Heart left ventricle (tissue), 13 donors: ENCODE results near the gene REPIN1.

Experiments
- CTCF ChIP-seq, 12 donors: fragments of 200-600 bp; sonication (generic) in 4 of 12; IDR thresholded peaks; one replicate each; pipeline versions ENCODE4 v1.5.0 to v1.8.0; 2018 to 2022; ENCODE audit warnings: antibody characterized with exemption in 12 of 12, mild to moderate bottlenecking in 5 of 12
- POLR2A ChIP-seq, 2 donors: fragments of 450-650 bp; IDR thresholded peaks; one replicate each; pipeline ENCODE4 v1.6.1; 2017; ENCODE audit warnings: antibody characterized with exemption in 2 of 2, mild to moderate bottlenecking in 2 of 2, moderate library complexity in 2 of 2
- donor health status: ischemic (EF 13 %, LVEDD 7.1; RV severe dilation, severe dysfunction).
- donor health status: DM: no; HTN: yes; CAD: no.
- donor health status: DM: no; HTN: no; CAD: no.
- donor health status: ischemic (EF 25% LVEDD 6.9; RV normal size, moderate dysfunction).
- donor health status: ischemic (EF 25% LVEDD 5.7; RV mildly dilated, moderate dysfunction).
- donor health status: ischemic (EF 35%, LVEDD 5.7; RV mildly dilated, moderate dysfunction).
- donor health status: nonischemic (EF 11% LVEDD 7.7; RV severe dilation, severe dysfunction).
- donor health status: DM: yes; HTN: yes; CAD: no.
- donor health status: PGD.
- donor health status: ischemic (EF 29% LVEDD 5.4; RV normal size, mild dysfunction).
- donor health status: nonischemic (EF 23%, LVEDD 6.1; RV moderate dilation, normal function).

DNA sequence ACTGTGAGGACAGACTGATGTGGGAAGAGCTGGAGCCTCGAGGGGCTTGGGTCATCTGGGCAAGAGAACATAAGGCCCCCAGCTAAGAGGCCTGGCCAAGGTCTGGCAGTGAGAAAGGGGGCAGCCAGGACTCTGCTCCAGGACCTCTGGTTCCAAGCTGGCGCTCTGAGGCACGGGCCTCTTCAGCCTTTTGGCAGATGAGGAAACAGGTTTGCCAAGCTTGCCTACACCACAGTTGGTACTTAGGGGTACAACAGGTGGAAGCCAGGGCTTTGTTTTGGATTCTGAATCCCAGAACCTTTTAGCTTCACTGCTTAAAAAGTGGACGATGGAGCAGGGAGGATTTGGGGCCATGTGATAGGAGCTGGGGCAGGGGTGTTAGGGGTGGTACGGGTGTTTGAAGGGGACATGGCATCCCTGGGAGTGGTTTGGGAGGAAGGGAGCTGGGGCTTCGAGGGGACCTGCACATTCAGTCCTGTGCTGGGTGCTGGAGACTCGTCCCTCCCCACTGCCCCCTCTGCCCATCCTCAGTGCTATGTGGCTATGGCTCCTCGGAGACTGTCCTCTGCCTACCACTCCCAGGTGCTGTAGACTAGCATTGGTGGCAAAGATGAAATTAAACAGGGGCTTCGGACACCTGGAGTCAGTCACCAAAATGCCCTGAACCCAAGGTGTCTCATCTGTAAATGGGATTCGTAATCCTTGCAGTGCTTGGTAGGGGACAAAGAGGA is 40.8 kb downstream of the REPIN1 start:
- no peak for TF ChIP-seq CTCF (IDR thresholded peaks at IDR 0.05)
- no peak for TF ChIP-seq POLR2A (IDR thresholded peaks at IDR 0.05)
